ENCODE data around the gene TMBIM1.

TMBIM1 gene, protein sequence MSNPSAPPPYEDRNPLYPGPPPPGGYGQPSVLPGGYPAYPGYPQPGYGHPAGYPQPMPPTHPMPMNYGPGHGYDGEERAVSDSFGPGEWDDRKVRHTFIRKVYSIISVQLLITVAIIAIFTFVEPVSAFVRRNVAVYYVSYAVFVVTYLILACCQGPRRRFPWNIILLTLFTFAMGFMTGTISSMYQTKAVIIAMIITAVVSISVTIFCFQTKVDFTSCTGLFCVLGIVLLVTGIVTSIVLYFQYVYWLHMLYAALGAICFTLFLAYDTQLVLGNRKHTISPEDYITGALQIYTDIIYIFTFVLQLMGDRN

DNA sequence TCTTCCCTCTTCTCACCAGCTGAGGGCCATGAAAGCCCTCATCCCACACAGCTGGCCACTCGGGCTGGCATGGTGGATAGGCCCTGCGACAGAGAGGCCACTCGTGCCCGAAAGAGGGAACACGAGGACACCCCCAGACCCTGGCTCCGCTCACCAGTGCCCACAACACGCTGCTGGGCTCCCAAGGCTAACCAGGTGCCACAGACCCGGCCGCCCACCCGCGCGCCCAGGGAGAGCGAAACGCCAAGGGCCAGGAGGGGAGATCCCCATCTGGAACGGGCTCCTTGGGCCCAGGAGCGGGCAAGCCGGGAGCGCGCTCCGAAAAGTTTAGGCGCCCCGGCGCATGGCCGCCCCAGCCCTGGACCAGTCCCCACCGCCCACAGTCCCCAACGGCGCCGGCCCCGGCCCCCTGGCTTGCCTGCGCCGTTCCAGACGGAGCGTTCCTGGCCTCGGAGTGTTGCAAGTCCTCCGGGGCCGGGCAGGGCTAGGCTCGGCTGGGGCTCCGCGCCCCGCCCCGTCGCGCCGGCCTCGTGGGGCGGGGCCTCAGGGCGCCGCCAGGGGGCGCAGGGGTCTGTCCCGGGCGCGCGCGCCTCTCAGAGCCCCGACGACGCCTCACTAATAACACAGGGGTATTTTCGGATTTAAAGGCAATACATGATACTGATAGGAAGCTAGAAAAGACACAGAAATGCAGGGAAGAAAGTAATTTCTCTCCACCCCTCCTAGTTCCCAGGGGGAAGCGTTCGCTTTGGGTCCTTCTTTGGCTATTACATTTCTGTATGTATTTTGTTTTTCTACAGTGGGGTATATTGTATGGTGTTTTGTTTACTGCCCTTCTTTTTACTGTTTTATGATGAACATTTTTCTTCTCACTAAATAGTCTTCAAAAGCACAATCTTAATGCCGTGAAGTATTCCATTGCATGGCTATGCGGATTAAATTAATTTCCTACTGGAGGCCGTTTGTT is at the start of gene TMBIM1:
Gene TMBIM1 (minus strand): TSS at position 456 of the 967 bp plus-strand sequence. CDS start 10,362 bp downstream, outside the sequence.
- peak; percentile 72 to 77 for DNase-seq (ENCODE audit: low read depth in 2 of 2)

DNA sequence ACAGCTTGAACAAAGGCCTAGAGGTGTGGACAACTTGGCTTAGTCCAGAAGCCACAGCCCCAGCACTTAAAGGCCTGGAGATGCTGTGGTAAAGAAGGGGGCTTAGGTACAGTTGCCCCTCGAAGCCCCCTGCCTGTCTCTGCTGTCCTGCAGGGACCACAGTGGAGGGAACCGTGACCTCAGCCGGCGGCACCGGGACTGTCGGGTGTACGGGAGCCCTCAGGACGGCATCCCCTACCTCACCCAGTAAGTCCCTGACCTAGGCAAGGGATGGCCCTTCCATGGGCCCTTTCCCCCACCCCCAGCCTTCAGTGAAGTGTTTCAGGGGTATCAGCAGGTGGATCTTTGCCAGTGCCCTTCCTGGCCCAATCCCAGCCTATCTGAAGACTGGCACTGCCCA is 49.1 kb upstream of the TMBIM1 start:
- DNase-seq (ENCODE audit: low read depth in 2 of 2), result no peak

DNA sequence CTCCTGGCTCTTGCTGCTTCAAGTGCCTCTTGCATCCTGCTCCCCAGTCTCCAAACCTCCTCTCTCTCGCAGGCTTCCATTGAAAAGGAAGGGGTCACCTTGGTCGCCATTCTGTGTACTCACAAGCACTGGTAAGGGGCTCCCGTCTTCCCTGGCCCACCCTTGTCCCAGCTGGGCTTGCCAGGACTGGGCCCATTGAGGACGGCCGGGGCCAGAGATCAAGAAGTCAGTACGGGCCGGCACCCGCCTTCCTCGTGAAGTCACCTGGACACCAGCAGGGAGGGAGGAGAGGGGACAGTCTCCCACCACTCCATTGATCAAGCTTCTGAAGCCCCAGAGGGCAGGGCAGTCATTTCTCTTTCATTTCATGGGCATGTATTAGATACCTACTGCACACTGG is 48.4 kb upstream of the TMBIM1 start:
- no peak for DNase-seq (ENCODE audit: low read depth in 2 of 2)

DNA sequence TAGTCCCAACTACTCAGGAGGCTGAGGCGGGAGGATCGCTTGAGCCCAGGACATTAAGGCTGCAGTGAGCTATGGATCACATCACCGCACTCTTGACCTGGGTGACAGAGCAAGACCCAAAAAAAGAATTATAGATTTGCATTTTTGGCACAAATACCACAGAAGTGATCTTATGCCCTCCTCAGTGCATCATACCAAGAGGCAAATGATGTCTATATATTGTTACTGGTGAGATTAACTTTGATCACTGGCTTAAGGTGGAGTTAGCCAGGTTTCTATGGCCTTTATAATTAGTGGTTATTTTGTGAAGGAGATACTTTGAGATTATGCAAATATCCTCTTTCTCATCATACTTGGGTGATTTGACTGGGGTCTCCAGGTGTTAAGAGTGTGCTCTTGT is 42.2 kb upstream of the TMBIM1 start:
- no peak for DNase-seq (ENCODE audit: low read depth in 2 of 2)

DNA sequence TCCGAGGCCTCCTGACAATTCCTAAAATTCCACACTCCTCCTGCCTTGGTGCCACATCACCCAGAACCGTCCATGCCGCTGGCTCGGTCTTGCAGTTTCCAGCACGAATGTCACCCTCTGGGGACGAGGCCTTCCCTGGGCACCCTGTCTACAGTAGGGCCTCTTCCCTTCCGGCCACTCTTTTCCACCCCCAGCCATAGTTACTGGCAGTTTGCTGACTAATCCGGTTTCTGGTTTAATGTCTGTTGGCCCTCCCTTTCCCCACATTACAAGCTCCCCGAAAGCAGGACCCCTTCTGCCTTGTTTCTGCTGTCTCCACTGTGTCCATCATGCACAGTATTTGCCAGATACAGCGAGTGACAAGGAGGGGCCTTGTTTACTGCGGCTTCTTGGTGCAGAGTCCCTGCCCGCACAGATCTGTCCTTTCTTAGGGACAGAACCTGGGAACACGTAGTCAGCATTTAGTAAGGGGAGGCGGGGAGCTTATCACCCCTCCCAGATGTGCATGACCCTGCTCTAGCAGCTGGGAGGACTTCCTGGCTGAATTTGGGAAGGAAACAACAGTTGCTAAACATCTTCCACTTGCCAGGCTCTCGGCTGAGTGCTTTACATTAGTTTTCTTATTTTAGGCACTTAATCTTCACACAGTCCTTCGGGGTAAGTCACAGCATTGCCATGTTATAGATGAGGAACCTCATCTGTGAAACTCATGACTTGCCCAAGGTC is 40.8 kb upstream of the TMBIM1 start:
- DNase-seq (ENCODE audit: low read depth in 2 of 2), result no peak

DNA sequence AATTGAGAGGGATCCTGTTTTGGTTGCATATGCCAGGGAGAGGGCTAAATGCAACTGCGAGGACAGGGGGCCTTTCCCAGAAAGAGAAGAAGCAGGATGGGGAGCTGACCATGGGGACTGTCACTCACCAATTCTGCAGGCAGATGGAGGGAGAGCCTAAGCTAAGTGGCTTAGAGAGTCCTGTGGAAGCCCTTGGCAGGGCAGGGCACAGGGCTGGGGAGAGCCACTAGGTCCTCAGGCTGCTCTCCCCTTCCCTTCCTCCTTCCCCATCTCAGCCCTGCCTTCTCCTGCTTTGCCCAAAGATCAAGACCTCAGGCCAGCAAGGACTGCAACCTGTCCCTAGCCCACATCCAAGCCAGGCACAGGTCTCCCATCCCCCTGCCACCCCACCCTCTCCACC is 40.0 kb upstream of the TMBIM1 start:
- no peak for DNase-seq (ENCODE audit: low read depth in 2 of 2)

DNA sequence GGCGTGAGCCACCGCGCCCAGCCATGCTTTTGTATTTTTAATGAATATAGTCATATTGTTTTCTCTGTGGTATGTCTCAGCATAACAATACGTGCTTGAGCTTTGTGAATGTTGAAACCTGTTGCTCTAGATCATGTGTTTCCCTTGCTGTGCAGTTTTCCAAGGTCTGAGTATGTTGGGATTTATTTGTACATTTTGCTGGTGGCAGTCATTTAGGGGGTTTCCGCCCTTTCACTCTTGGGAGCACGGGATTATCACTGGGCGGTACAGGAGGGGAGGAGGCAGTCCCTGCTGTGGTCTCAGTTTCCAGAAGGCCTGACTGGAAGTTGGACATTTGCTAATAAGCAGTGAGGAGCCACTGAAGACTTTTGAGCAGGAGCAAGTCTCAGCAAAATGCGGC is 39.4 kb upstream of the TMBIM1 start:
- DNase-seq (ENCODE audit: low read depth in 2 of 2), result no peak

DNA sequence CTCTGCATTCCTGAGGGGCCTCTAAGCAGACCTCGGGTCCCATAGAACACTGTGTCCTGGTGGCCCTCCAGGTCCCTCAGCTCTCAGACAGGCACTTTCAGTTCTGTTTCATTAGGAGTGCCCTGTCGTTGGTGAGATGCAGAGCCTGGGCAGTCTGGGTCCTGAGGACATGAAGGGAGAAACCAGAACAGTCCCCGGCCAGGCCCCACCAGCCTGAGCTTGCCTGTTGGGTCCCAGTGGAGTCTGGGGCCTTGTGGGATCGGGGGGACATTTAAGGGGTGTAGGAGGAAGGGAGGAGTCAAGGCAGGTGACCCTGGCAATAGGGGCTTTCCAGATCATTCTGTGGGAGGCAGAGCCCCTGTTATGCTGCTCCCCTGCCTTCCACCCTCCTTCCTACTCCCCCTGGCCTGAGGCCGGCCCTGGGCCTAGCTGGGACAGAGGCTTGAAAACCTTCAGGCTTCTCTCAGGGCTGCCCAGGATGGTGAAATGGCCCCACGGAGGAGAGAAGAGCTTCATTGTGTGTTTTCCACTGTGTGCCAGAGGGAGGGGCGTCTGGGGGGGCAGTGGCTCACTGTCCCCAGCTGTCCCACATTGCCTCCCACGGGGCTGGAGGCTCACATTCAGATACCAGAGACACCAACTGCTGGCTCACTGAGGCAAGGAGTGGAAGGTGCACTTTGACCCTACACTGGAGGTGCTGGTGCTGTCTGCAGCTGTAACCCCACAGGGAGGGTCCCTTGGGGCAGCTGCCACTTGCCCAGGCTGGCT is 37.7 kb upstream of the TMBIM1 start:
- DNase-seq (ENCODE audit: low read depth in 2 of 2), result no peak

DNA sequence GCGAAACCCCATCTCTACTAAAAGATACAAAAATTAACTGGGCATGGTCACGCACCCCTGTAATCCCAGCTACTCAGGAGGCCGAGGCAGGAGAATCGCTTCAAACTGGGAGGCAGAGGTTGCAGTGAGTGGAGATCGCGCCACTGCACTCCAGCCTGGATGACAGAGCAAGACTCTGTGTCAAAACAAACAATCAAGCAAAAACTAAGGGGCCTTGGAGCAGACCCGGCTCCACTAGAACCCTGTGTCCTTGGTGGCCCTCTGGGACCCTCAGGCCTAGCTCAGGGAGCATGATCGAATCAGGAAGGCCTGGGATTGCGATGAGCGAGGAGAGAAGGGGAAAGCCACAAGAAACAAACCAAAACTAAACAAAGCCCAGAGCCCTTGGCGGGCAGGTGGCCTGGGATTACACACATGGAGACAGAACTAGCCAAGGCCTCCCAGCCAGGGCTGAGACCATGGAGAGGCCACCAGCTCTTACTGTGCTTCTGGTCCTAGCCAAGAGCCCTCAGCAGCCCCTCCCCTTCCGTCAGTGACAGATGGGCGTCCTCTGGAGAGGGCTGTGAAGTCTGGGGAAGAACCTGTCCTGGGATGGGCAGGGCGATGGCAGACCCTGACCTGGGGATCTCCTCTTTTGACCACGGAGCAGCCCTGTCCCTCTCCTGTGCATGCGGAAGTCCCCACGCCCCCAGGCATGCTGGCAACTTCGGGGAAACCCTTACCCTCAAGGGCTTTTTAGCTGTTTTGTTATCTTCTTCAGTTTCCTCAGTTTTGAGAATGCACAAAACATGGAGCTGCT is 36.9 kb upstream of the TMBIM1 start:
- DNase-seq (ENCODE audit: low read depth in 2 of 2), result no peak

DNA sequence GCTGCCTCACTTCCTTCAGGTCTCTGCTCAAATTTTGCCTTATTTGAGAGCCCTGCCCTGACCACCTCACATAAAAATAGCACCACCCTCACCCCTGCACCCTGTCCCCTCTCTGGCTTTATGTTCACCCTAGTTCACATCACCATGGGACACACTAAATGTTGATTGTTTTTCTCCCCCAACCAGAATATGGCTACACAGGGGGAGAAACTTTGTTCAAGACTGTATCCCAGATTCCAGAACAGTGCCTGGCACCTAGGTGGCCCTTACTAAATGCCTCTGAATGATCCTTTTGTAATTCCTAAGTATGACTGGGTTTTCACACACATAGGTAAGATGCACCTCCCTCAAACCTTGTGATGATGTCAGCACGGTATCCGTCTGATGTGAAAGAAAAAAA is 36.0 kb upstream of the TMBIM1 start:
- no peak for DNase-seq (ENCODE audit: low read depth in 2 of 2)

DNA sequence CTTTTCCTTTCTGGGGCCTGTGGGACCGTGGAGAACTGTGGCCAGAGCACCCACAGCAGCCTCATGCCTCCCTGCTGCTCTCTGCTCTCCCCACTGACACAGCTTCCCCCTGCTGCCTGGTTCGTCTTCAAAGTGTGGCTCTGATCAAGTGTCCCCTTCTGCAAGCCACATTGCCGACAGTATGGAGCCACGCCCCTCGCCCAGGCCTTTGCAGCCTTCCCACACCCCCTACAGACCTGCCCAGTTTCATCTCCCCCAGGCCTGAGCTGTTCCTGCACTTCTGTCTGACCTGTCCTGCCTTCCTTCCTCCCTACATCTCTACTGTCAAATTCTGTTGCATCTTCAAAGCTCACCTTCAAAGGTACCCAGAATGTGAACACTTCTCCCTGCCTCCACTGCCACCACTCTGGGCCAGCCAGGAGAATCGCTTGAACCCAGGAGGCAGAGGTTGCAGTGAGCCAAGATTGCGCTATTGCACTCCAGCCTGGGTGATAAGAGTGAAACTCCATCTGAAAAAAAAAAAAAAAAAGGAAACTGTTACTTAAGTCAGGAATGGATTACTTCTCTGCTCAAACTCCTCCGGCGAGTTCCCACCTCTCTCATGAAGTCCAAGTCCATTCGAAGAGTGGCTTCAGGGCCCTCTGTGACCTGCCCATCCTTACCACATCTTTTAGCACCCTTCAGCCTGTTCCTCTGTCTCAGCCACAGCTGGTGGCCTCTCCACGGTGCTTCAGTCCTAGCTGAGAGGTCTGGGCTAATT is 35.3 kb upstream of the TMBIM1 start:
- DNase-seq (ENCODE audit: low read depth in 2 of 2), result no peak

DNA sequence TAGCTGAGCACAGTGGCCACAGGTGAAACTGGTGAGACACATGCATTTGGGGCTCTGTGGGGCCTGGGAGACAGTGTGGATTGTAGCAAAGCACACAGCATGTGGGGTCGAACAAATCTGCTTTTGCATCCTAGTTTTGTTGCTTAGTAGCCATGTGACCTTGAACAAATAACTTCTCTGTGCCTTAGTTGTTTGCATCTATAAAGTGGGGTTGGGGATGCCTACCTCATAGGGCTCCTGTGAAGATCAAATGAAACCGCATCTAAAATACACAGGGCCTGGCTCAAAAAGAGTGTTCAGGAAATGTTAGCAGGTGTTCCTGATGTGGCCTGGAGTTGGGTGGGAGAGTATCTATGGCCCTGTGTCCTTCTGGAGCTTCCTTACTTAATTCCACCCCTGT is 34.0 kb upstream of the TMBIM1 start:
- DNase-seq (ENCODE audit: low read depth in 2 of 2), result no peak

DNA sequence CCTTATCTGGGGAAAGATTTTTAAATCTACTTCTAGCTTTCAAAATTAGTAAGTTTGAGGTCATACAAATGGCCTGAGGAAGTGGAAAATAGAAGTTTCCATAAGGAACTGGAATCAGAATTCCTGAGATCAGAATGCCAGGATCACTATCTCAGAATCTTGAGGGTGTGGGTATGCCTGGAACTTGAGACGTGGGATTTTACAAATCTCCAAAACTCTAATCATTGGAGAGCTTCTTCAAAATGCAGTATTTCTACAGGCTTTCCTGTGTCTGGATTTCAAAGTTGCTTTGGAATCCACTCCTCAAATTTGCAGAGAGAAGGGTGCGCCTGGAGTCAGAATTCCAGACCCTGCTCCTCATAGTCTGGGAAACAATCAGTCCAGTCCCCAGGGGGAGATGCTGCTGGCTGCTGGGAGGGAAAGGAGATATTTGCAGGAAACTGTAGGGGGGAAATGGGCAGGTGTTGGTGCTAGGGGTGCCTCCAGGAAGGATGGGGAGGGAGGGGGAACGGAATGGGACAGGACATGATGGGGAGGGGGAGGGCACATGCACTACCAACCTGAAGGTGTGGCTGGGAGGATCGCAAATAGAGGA is 33.4 kb upstream of the TMBIM1 start:
- DNase-seq (ENCODE audit: low read depth in 2 of 2), result no peak

DNA sequence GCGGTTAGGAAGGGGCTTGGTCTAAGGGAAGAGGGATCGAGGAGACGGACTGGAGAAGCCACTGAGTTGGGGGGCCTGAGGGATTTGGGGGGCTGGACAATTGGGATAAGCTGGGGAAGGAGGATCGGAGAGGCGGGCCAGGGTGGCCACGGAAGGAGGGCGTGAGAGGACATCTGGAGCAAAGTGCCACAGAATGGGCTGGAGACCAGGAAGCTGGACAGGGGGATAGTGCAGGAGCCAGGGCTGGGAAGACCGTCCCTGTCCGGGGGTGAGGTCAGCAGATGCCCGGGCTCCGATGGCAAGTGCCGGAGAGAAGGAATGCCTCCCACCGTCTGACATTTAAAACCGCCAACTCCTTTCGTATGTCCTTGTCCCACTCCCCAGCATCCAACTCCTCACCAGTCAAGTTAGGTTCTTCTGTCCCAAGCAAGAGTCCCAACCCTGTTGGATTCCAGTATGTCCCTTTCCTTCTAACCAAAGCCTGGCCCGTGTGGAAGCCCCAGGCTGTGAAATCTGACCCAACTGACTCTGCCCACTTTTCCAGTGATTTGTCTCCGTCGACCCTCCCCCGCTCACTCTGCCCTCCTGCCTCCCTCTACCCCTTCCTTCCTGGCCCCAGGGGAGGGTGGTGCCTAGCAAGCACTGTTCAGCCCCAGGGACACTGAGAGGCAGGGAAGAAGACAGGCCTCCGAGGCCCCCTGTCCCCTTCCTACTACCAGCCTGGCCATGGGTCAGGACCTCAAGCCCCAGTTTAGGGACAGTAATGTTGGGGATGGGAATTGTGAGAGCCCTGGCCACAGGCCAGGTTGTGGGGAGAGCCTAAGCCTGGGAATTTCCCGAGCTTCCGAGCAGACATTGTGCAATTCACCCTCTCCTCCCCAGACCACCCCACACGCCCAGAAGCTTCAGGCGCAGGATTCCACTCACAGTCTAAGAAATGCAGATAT is 31.5 kb upstream of the TMBIM1 start:
- no peak for DNase-seq (ENCODE audit: low read depth in 2 of 2)

DNA sequence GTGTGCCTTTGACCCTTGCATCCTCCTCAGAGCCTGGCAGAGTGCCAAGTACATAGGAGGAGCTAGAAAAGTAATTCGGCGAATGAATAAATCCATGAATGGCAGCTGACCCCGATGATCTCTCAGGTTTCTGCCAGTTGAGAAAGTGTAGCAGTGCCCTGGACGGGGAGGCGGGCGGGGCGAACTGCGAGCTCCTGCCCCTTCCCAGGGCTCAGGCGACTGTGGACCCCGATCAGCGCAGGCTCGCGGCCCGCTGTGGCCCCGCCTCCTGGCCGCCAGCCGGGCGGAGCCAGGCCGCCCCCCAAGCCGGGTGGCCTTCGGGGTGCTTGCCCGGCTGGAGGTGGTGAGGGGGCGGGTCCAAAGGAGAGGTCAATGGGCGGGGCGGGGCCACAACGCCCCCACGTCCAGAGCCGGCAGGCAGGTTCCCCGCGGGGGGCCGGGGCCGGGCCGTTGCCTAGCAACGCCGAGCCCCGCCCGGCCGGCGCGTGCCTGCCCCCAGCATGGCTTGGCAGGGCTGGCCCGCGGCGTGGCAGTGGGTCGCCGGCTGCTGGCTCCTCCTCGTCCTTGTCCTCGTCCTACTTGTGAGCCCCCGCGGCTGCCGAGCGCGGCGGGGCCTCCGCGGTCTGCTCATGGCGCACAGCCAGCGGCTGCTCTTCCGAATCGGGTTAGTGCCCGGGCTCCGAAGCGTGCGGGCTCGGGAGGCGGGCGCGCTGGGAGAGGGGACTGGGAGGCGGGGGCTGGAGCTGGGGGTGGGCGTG is 30.6 kb upstream of the TMBIM1 start:
- DNase-seq (ENCODE audit: low read depth in 2 of 2), result peak; percentile 8 to 44

DNA sequence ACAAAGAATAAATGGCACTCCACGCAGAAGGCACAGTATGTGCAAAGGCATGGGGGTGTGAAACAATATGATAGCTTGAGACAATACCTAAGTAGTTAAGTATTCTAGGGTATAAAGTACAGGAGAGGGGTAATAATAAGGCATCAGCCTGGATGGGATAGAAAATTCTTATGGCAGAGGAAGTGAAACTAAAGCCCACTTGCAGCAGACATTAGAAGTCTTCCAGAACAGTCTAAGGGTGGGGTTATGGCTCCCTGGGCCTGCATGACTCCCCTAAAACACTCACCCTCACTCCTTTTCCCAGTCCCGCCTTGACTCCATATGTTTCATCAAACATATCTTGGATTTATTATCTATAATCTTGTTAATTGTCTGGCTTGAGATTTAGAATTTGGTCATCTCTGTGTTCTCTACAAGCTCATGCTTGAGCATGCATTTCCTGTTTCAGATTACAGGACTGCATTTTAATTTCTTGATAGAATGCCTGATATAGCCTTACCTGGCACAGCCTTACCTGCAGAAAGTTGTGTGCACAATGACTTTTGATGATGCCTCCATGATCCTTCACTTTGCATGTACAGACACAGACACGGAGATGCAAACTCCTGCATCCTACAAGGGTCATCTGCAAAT is 28.5 kb upstream of the TMBIM1 start:
- no peak for DNase-seq (ENCODE audit: low read depth in 2 of 2)

DNA sequence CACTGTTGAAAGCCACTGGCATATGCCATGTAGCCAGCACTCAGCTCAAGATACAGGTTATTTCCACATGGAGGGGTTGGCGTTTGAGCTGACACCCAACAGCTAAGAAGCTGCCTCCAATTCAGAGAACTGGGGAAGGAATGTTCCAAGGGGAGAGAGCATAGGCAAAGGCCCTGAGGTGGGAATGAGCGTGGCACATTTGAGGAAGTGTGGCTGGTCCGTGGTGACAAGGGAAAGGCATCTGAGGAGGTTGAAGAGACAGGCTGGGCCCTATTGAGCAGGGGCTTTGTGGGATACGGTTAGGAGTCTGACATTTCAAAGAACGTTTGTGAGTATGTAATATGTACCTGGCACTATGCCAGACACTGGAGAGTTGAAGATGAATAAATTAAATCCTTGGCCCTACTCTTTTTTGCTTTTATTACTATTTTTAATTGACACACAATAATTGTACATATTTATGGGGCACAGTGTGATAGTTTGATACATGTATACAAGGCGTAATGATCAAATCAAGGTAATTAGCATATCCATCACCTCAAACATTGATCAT is 27.6 kb upstream of the TMBIM1 start:
- DNase-seq (ENCODE audit: low read depth in 2 of 2), result no peak

Measured in stimulated activated CD4-positive, alpha-beta T cell treated with anti-CD3 and anti-CD28 coated beads, Interleukin-1b, Interleukin-23, amount 100 ng/mL, for 4 hours (primary cell).